GM21825 (cell line): Measurements from ENCODE around the gene UBL7.
"Not testable (repeated sequence)": the region's sequence is repeated elsewhere in the genome, so short reads cannot be mapped to it uniquely, and the experiment has no call there.

Source experiments
- ATAC-seq: cut with Tn5 transposase; IDR thresholded peaks from one replicate; pipeline ENCODE4 v1.9.1; 2021; ENCODE audit warnings: mild to moderate bottlenecking, moderate library complexity; ENCODE audit not compliant: unreplicated experiment

Gene UBL7, protein sequence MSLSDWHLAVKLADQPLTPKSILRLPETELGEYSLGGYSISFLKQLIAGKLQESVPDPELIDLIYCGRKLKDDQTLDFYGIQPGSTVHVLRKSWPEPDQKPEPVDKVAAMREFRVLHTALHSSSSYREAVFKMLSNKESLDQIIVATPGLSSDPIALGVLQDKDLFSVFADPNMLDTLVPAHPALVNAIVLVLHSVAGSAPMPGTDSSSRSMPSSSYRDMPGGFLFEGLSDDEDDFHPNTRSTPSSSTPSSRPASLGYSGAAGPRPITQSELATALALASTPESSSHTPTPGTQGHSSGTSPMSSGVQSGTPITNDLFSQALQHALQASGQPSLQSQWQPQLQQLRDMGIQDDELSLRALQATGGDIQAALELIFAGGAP

DNA sequence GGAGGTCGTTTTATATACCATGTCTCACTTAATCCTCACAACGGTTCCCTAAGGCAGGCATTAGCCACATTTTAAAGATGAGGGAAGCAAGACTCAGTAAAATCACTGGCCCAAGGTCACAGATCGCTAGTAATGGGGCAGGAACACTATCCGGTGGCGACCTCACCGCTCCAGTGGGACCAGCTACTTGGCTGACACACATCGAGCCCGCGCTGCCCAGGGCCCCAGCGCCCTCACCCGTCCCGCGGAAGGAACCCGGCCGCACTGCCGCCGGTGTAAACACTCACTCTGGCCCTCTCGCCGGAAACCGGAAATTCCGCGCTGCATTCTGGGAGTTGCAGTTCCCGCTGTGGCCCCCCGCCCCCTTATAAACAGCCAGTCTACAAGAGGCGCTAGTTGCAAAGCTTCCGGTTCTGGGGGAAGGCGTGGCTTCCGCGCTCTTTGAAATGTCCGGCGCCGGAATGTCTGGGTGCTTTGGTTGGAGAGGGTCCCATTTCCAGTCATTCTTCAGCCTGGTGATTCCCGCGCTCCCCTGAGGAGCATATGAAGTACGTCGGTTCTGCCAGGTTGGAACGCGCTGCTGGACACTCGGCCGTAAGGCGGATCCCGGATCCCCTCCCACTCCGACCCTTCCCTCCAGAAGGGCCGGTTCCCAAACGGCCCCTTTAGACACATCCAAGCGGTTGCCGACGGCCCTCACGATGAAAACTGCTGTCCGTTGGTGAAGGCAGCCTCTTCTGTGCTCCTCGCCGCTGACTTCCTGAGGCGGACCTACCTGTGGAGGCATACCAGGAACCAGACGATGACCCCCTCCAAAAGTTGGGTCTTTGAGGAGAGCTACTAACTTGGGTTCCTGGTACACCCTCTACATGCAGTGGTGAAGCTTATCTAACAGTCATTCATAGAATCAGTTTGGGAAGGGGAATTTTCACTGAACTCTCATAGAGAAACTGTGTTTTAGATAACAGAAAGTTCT is at the start of gene UBL7:
TSS of gene UBL7 (minus strand) at position 290 of the 976 bp plus-strand sequence. CDS start 2,293 bp downstream, outside the sequence.
- peak; percentile 85 for ATAC-seq

DNA sequence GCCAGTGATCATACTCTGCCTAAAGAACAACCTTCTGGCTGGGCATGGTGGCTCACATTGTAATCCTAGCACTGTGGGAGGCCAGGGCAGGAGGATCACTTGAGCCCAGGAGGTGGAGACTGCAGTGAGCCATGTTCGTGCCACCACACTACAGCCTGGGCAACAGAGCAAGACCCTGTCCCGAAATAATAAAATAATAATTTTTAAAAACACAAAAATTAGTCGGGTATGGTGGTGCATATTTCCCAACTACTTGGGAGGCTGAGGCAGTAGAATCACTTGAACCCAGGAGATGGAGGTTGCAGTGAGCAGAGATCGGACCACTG is 45.5 kb upstream of the UBL7 start:
- ATAC-seq, result no peak

DNA sequence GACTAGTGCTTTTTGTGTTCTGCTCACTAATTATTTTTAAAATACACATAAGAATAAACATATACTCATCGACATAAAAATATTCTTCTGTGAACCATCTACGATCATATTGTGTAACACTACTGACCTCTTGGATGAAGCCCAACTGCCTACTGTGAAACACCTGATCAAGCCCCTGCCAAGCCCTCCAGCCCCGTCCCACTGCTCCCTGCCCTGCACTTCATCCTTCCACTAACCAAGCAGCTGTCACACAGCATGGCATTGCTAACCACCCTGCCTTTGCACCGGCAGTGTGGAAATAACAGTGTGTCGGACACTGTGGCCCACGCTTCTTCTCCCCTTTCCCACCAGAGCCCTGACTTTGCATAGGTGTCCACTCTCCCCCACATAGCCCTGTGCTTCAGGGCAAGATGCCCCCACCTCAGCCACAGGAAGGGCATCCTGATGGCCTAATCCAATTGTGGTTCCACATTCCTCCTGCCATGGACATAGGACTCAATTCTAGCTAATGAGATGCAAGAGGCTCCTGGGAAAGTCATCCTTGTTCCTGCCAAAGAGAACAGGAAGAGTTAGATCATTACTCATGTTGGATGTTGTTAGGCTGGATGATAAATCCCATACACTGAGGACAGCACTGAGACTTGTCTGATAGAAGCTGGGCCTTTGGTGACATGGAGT is 45.0 kb upstream of the UBL7 start:
- no peak for ATAC-seq

DNA sequence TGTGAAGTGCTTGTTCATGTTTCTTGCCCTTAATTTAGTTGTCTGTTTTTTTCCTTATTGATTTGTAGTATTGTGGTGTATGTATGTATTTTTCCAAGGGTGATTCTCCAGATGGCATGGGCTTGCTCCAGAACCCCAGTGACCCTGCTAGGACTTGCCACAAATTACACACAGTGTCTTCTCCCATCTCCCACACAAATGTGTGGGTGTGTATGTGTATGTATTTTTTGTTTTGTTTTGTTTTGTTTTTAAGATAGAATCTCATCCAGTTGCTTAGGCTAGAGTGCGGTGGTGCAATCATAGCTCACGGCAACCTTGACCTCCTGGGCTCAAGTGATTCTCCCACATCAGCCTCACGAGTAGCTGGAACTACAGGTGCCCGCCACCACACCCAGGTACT is 43.9 kb upstream of the UBL7 start:
- ATAC-seq, result no peak

DNA sequence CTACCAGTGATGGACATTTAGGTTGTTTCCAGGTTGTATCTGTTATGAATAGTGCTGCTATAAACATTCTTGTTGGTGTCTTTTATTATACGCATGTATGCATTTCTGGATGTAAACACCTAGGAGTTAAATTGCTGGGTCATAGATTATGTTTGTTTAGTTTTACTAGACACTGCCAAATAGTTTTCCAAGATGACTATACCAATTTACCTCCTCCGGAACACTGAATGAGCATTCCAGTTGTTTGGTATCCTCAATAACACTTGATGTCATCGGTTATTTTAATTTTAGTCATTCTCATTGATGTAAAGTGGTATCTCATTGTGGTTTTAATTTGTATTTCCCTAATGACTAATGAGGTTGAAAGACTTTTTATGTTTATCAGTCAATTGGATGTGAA is 43.5 kb upstream of the UBL7 start:
- ATAC-seq, result no peak

DNA sequence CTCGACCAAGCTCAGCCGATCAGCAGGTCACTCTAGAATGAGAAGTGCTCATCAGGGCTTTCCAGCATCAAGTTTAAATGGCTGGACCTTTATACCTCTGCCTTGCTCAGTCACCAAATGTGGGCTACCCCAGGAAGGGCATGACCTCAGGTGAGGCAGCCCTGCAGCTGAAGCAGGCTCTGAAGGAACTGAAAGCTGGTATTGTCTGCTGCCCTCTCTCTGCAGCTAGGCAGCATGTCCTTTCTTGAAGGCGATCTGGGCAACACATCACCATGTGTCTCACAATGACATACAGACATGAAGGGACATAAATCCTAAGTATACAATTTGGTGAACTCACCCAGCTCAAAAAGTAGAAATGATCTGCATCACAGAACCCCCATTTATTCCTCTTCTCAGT is 41.3 kb upstream of the UBL7 start:
- no peak for ATAC-seq

DNA sequence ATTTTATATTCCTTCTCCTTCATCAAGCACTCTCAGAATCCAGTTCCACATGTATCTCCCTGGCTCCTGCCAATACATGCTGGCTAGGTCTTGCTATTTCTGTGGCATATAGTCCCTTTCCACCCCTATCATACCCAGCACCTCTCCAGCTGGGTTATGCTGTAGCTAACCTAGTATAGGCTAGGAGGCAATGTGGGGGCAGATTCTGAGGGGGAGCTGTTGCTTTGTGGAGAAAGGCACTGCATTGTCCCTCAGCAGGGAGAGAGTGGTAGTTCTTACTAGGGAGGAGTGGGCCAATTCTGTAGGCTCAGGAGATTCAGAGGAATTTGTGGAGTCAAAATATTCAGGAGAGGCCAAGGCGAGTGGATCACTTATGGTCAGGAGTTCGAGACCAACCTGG is 39.4 kb upstream of the UBL7 start:
- ATAC-seq, result no peak

DNA sequence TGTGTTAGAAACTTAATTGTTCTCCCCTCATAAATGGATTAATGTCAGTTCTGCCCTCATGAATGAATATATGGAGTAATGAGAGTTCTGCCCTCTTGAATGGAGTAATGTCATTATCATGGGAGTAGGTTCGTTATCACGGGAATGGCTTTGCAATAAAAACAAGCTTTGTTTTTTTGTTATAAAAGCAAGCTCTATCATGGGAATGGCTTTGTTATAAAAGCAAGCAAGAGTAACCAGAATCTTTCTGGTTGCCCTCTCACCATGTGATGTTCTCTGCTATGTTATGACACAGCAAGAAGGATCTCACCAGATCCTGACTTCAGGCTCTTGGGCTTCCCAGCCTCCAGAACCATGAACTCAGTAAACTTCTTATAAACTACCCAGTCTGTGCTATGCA is 38.4 kb upstream of the UBL7 start:
- no peak for ATAC-seq

DNA sequence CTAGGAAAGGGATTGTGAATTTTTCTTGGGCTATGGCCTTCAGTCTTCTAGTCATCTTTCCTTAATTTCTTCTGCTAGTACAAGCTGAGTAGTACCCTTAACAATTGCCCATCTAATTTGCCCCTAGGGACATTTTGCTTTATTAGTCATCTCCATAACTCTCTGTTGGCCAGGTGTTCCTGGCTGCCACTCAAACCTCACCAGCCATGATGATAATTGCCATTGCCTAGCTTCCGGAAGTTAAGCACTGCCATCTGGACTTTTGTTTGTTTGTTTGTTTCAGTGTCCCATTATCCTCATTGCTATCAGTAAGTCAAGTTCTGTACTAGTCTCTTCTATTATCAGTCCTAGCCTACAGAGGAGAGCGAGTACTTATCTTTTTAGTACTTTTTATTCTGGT is 36.6 kb upstream of the UBL7 start:
- ATAC-seq, result no peak

DNA sequence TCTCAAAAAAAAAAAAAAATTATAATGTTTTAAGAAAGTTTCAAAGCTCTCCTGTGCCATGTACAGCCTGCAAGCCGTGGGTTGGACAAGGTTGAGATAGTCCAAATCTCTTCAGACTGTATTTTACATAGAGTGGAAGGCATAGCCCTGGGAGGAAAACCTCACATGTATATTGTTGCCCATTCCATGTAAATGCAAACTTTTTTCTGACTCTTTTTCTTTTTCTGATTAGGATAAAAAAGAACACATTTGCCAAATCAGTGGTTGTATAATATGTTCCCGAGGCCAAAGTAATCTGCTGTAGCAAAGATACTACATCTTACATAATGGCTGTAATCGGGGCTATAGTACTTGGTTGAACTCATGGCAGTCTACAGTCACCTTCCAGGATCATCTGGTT is 35.7 kb upstream of the UBL7 start:
- no peak for ATAC-seq

DNA sequence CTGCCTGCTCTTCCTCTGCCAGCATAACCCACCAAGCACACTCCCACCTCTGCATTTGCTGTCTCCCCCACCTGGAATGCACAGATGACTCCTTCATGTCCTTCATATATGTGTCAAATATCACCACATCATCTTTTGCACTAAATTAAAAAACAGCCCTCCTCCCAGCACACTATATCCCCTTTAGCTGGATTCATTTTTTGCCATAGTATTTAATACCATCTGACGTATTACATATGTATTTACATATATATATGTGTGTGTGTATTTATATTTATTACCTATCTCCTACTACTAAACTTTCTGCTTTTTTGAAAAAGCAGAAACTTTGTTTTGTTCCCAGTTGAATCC is 29.4 kb upstream of the UBL7 start:
- ATAC-seq, result no peak

DNA sequence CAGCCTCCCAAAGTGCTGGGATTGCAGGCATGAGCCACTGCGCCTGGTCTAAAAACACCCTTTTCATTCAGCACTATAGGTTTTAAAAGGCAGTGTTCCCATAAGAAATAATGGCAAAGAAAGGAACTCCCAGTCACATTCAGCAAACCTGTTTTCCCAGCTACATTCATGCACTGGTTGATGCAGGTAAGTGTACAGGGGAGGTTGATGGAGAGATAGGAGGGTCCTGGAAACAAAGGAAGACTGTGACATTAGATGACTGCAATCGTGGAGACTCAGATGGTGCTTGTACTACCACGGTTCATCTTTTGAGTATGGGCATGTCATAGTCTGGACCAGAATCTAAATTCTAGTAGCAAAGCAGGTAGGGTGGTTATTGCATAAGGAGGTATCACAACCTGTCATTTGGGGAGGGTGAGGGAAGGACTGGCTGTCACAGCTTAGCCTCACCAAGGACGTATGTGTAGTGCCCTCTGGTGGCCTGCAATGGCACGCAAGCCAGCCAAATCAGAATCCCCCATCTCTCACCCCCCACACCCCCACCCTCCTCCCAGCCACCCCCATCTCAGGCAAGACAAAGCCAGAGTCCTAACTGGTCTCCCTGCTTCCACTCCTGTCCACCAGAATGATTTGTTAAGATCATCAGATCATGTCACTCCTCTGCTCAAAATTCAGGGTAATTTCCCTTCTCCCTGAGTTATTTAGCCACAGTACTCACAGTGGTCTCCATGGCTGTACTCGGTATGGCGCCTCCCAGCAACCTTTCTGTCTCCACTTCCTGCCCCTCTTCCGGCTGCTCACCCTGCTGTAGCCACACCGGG is 28.8 kb upstream of the UBL7 start:
- peak; percentile 58 for ATAC-seq

DNA sequence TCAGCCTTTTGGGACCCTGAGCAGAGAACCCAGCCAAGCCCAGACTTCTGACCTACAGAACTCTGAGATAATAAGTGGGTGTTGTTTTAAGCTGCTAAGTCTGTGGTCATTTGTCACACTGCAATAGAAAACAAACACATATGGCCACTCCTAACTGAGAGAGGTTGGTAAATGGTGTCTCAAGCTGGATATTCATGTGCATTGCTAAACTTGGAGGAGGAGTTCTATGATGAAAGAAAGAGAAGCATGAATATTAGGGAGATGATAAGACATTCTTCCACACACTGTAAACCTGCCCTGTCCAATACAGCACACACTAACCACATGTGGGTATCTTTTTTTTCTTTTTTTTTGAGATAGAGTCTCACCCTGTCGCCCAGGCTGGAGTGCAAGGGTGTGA is 27.8 kb upstream of the UBL7 start:
- ATAC-seq, result no peak

DNA sequence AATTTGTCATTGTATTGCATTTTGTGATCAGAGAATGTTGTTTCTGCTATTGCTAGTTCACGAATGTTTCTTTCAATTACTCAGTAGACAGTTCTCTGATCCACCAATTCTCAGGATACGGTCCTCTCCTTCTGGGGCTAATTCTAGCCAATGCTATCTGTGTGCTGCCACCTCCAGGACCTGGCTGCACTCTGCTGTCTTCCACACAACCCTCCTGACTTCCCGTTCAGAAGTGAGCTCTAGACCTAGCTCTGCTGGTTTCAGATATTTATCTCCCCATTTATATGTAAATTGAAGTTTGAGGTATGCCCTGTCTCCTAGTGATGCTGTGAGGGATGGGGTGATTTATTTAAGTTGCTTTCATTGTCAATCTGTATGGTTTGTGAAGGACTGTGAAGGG is 21.7 kb upstream of the UBL7 start:
- no peak for ATAC-seq

DNA sequence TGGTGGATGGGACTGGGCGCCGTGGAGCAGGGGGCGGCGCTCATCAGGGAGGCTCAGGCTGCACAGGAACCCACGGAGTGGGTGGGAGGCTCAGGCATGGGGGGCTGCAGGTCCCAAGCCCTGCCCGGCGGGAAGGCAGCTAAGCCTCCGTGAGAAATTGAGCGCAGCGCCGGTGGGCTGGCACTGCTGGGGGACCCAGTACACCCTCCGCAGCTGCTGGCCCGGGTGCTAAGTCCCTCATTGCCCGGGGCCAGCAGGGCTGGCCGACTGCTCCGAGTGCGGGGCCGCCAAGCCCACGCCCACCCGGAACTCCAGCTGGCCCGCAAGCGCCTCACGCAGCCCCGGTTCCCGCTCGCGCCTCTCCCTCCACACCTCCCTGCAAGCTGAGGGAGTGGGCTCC is 19.4 kb upstream of the UBL7 start:
- ATAC-seq, result not testable (repeated sequence)

DNA sequence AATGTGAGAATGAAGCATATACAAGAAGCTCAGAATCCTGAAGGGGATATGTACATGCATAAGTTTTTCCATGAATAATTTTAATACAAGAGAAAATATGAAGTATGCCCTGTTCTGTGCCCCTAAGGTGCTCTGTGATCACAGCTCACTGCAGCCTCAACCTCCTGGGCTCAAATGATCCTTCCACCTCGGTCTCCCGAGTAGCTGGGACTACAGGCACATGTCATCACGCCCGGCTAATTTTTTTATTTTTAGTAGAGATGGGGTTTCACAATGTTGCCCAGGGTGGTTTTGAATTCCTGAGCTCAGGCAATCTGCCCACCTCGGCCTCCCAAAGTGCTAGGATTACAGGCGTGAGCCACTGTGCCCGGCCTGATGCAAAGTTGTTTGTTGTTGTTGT is 10.7 kb upstream of the UBL7 start:
- ATAC-seq, result not testable (repeated sequence)

DNA sequence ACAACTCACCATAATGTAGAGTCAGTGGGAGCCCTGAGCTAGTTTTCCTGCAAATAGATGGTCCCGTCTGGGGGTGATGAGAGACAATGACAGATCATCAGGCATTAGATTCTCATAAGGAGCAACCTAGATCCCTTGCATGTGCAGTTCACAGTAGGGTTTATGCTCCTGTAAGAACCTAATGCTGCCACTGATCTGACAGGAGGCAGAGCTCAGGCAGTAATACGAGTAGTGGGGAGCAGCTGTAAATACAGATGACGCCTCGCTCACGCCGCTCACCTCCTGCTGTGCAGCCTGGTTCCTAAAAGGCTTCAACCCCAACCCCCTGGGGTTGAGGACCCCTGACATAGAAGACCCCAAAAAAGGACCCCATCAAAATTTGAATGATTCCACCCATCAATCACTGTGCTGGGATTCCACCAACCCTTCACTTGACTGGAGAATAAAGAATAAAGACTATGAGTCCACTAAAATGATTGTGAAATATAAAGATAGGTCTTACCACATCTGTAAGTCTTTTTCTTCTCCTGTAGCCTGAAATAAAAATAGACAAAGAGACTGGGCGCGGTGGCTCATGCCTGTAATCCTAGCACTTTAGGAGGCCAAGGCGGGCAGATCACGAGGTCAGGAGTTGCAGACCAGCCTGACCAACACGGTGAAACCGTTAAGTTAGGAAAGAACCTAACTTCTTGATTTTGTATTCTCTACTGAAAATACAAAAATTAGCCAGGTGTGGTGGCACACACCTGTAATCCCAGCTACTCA is 9.9 kb upstream of the UBL7 start:
- ATAC-seq, result no peak

DNA sequence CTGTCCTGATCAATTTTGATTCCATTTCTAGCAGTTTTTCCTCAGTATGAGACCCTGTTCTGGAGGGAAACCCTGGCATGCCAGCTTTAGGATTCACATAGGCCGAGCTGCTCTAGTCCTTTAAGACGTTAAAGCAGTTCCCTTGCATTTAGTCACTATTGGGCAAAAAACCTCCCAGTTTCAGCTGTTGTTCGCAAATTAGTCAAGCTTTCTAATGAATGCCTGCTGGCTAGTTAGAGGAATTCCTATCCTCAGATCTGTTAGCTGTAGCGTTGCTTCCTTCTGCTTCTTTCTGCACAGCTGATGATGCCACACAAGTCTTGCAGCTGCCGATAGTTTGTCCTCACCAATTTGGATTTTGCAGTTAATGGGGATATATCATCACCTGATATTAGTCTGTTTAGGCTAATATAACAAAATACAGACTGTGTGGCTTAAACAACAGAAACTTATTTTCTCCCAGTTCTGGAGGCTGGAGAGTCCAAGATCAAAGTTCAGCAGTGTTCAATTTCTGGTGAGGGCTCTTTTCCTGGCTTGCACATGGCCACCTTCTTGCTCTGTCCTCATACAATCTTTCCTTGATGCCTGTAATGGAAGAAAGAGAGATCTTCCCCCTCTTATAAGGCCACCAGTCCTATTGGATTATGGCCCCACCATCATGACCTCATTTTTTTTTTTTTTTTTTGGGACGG is 7.5 kb upstream of the UBL7 start:
- no peak for ATAC-seq

DNA sequence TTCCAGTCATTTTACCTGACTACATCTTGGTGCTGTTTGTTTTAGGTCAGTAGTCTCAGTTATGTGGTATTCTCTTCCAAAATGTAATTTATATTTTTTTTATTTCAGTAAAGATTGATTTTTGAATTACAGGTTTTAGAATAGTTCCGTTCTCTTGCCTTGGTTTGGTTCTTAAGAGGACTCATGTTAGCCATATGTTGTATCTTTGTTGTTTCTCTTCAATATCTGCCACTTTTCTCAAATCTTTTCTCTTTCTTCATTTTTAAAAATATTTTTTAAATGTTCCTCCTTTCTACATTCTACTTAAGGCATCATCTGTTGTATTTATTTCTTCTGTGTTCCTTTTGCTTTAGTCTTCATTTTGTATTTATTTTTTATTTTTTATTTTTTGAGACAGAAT is 5.6 kb upstream of the UBL7 start:
- no peak for ATAC-seq
